ENCODE data around the gene PKN1. TPM values are rescaled to one million over a fixed set of nuclear protein-coding genes. Genes with fewer than 3 reads are reported as not detected.

PKN1 gene
- total and polyA plus RNA-seq, 2 of the 13 experiments (the other 11 are each of a cell fraction or from before 2014, with no cell fraction given), result 45.7 to 54.5 TPM

DNA sequence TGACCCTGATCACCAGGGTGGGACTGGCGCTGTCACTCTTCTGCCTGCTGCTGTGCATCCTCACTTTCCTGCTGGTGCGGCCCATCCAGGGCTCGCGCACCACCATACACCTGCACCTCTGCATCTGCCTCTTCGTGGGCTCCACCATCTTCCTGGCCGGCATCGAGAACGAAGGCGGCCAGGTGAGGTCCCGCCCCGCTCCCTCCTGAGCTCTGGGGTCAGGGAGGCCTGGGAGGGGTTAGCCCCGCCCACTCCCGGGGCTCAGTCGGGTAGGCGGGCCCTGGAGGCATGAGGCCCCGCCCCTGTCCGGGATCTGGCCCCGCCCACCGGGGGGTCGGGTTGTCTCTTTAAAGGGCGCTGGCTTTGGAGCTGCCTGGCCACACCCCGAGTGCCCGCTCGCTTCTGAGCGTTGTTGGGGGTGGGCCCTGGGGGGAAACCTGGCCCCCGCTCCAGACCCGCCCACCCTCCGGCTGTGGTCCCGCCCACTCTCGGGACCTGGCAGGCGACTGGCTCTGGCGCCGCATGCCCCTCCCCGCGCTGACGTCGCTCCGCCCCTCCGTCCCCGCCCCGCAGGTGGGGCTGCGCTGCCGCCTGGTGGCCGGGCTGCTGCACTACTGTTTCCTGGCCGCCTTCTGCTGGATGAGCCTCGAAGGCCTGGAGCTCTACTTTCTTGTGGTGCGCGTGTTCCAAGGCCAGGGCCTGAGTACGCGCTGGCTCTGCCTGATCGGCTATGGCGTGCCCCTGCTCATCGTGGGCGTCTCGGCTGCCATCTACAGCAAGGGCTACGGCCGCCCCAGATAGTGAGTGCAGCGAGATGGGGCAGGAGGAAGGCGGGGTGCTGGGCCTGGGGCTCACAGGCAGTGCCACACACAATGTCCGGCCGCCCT is 27.1 kb upstream of the PKN1 start (continued):
- peak; percentile 64; the same call in 1 of the 2 replicates for TF ChIP-seq ZNF512B (CRISPR knock-in tag; IDR thresholded peaks at IDR 0.05; ENCODE audit: borderline replicate concordance)
- TF ChIP-seq, protein P1, sequence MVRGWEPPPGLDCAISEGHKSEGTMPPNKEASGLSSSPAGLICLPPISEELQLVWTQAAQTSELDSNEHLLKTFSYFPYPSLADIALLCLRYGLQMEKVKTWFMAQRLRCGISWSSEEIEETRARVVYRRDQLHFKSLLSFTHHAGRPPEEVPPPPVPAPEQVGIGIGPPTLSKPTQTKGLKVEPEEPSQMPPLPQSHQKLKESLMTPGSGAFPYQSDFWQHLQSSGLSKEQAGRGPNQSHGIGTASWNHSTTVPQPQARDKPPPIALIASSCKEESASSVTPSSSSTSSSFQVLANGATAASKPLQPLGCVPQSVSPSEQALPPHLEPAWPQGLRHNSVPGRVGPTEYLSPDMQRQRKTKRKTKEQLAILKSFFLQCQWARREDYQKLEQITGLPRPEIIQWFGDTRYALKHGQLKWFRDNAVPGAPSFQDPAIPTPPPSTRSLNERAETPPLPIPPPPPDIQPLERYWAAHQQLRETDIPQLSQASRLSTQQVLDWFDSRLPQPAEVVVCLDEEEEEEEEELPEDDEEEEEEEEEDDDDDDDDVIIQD (CRISPR knock-in tag; IDR thresholded peaks at IDR 0.05; ENCODE audit: low read depth), result 0 out of 2 replicates have a peak, but pooled peaks have one; percentile 14
- TF ChIP-seq TEAD3 (CRISPR knock-in tag; optimal IDR thresholded peaks at IDR 0.05; ENCODE audit: borderline replicate concordance), result peak; percentile 12
- TF ChIP-seq NAIF1 (CRISPR knock-in tag; IDR thresholded peaks at IDR 0.05; ENCODE audit: borderline replicate concordance), result no peak
- peak; percentile 49; the same call in 1 of the 2 replicates for TF ChIP-seq CBFB (CRISPR knock-in tag; IDR thresholded peaks at IDR 0.05)
- TF ChIP-seq FOXA3 (CRISPR knock-in tag; IDR thresholded peaks at IDR 0.05), result peak; percentile 26; the same call in 1 of the 2 replicates
- TF ChIP-seq RBM39 (IDR thresholded peaks at IDR 0.05; ENCODE audit: low read depth, low read length, poor library complexity, severe bottlenecking), result peak; percentile 49
- no peak for TF ChIP-seq SOX6 (IDR thresholded peaks at IDR 0.05)
- TF ChIP-seq SOX6 (CRISPR knock-in tag; IDR thresholded peaks at IDR 0.05), result peak; percentile 56; the same call in 1 of the 2 replicates
- TF ChIP-seq SIX1 (CRISPR knock-in tag; IDR thresholded peaks at IDR 0.05; ENCODE audit: borderline replicate concordance), result no peak
- TF ChIP-seq ZNF33A (CRISPR knock-in tag; IDR thresholded peaks at IDR 0.05; ENCODE audit: borderline replicate concordance), result no peak
- peak; percentile 62 for TF ChIP-seq SP5 (CRISPR knock-in tag; IDR thresholded peaks at IDR 0.05; ENCODE audit: borderline replicate concordance, low read depth)
- TF ChIP-seq, protein P2, sequence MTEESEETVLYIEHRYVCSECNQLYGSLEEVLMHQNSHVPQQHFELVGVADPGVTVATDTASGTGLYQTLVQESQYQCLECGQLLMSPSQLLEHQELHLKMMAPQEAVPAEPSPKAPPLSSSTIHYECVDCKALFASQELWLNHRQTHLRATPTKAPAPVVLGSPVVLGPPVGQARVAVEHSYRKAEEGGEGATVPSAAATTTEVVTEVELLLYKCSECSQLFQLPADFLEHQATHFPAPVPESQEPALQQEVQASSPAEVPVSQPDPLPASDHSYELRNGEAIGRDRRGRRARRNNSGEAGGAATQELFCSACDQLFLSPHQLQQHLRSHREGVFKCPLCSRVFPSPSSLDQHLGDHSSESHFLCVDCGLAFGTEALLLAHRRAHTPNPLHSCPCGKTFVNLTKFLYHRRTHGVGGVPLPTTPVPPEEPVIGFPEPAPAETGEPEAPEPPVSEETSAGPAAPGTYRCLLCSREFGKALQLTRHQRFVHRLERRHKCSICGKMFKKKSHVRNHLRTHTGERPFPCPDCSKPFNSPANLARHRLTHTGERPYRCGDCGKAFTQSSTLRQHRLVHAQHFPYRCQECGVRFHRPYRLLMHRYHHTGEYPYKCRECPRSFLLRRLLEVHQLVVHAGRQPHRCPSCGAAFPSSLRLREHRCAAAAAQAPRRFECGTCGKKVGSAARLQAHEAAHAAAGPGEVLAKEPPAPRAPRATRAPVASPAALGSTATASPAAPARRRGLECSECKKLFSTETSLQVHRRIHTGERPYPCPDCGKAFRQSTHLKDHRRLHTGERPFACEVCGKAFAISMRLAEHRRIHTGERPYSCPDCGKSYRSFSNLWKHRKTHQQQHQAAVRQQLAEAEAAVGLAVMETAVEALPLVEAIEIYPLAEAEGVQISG (CRISPR knock-in tag; IDR thresholded peaks at IDR 0.05), result 0 out of 2 replicates have a peak, but pooled peaks have one; percentile 12
- TF ChIP-seq SRSF1 (optimal IDR thresholded peaks at IDR 0.05; ENCODE audit: low read depth, low read length), result peak; percentile 58
- no peak for TF ChIP-seq BRD4 (CRISPR knock-in tag; IDR thresholded peaks at IDR 0.05)
- TF ChIP-seq KLF16 (CRISPR knock-in tag; IDR thresholded peaks at IDR 0.05), result peak in 1 of 2 experiments; percentile 40; a peak in 1 of 4 replicates
- TF ChIP-seq ETV6 (CRISPR knock-in tag; conservative IDR thresholded peaks at IDR 0.05), result no peak; the same call in 1 of the 2 replicates
- TF ChIP-seq UBTF (CRISPR knock-in tag; IDR thresholded peaks at IDR 0.05), result peak; percentile 45; the same call in 1 of the 2 replicates

Measured in HepG2 (cell line).